NB4 (cell line): ENCODE data around the gene NUP42.

Experiments used
- POLR2A ChIP-seq: IDR thresholded peaks from 2 replicates; pipeline ENCODE4 v1.6.1; 2011; ENCODE audit warnings: mild to moderate bottlenecking; ENCODE audit not compliant: insufficient read length; ENCODE audit errors: extremely low read depth
- TF ChIP-seq, protein P1 (sequence below): IDR thresholded peaks from one replicate; pipeline ENCODE4 v1.5.1; 2012; ENCODE audit warnings: low read depth, low read length

GRCh38 chr7:23165316-23165715, 16.5 kb upstream of the NUP42 start:
- TF ChIP-seq, protein P1, sequence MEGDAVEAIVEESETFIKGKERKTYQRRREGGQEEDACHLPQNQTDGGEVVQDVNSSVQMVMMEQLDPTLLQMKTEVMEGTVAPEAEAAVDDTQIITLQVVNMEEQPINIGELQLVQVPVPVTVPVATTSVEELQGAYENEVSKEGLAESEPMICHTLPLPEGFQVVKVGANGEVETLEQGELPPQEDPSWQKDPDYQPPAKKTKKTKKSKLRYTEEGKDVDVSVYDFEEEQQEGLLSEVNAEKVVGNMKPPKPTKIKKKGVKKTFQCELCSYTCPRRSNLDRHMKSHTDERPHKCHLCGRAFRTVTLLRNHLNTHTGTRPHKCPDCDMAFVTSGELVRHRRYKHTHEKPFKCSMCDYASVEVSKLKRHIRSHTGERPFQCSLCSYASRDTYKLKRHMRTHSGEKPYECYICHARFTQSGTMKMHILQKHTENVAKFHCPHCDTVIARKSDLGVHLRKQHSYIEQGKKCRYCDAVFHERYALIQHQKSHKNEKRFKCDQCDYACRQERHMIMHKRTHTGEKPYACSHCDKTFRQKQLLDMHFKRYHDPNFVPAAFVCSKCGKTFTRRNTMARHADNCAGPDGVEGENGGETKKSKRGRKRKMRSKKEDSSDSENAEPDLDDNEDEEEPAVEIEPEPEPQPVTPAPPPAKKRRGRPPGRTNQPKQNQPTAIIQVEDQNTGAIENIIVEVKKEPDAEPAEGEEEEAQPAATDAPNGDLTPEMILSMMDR: no peak
- no peak for TF ChIP-seq POLR2A
